Panc1 (cell line): ENCODE data around the gene CKAP4. TPM values are rescaled to one million over a fixed set of nuclear protein-coding genes. Genes with fewer than 3 reads are reported as not detected.
A peak's percentile ranks its signal among the peaks of the same experiment; 100 is the strongest.

ENCODE experiments used
- ATAC-seq: fragments of 200-7000 bp; cut with Tn5 transposase; 2 replicates; pipeline ENCODE4 v1.9.1; 2020; ENCODE audit warnings: mild to moderate bottlenecking, moderate library complexity
- BruUV-seq: library from RNA; stranded (reverse); fragments of 400-500 nt; replicated peaks from 2 replicates; lab custom pipeline; 2021; lab: Mats Ljungman, UMichigan
- CTCF ChIA-PET: fragments of 300-600 bp; sonication (Branson Sonifier 250); formaldehyde crosslinking; loops from one replicate; lab custom pipeline; 2022; ENCODE audit warnings: antibody characterized with exemption; lab: Charles Lee
- POLR2A ChIA-PET: fragments of 300-600 bp; sonication (Branson Sonifier 250); formaldehyde crosslinking; loops from one replicate; lab custom pipeline; 2022; ENCODE audit warnings: antibody characterized with exemption; lab: Charles Lee
- DNase-seq: peaks from one replicate; pipeline ENCODE4 v3.0.0-alpha.2; 2010; ENCODE audit warnings: low read depth, low spot score
- H3K27ac ChIP-seq: 2 replicates; pipeline ENCODE4 v1.5.1; 2011; ENCODE audit warnings: mild to moderate bottlenecking, low read length, inconsistent platforms
- H3K27me3 ChIP-seq: fragments of 200-500 bp; sonication (Bioruptor generic); 2 replicates; pipeline ENCODE4 v1.6.0; 2014; ENCODE audit warnings: low read length, inconsistent platforms; ENCODE audit not compliant: control insufficient read depth, insufficient read depth
- H3K36me3 ChIP-seq: fragments of 200-500 bp; sonication (Bioruptor generic); 2 replicates; pipeline ENCODE4 v1.5.1; 2014; ENCODE audit warnings: inconsistent platforms, mild to moderate bottlenecking, low read length, moderate library complexity; ENCODE audit not compliant: control insufficient read depth, insufficient read depth
- H3K4me1 ChIP-seq: 2 replicates; pipeline ENCODE4 v1.5.1; 2011; ENCODE audit warnings: inconsistent platforms, mild to moderate bottlenecking, low read length, moderate library complexity; ENCODE audit not compliant: control insufficient read depth, insufficient read depth
- H3K4me3 ChIP-seq, 2 experiments: 2 replicates each; pipeline ENCODE4 v1.5.1; 2011 to 2012; ENCODE audit warnings: low read depth in 2 of 2, low read length in 2 of 2, mild to moderate bottlenecking in 2 of 2, inconsistent platforms in 1 of 2, moderate library complexity in 1 of 2
- H3K9me3 ChIP-seq: fragments of 200-500 bp; sonication (Bioruptor generic); 2 replicates; pipeline ENCODE4 v1.5.1; 2014; ENCODE audit warnings: low read depth, mild to moderate bottlenecking, inconsistent platforms, low read length, moderate library complexity; ENCODE audit not compliant: control insufficient read depth, insufficient read depth
- CTCF ChIP-seq: fragments of 450-650 bp; IDR thresholded peaks from 2 replicates; pipeline ENCODE4 v1.5.1; 2017; ENCODE audit warnings: mild to moderate bottlenecking
- POLR2AphosphoS5 ChIP-seq: IDR thresholded peaks from 2 replicates; pipeline ENCODE4 v1.6.1; 2012; ENCODE audit warnings: mild to moderate bottlenecking, low read depth, low read length, moderate library complexity
- REST ChIP-seq, 2 experiments: IDR thresholded peaks; 2 replicates each; pipeline ENCODE4 v1.6.1; 2011 to 2012; ENCODE audit warnings: low read depth in 2 of 2, control low read depth in 1 of 2, low read length in 1 of 2, mild to moderate bottlenecking in 1 of 2, moderate library complexity in 1 of 2; ENCODE audit not compliant: insufficient read depth in 1 of 2
- SIN3A ChIP-seq: IDR thresholded peaks from 2 replicates; pipeline ENCODE4 v1.6.1; 2012; ENCODE audit warnings: low read depth, mild to moderate bottlenecking, low read length, moderate library complexity, borderline replicate concordance; ENCODE audit not compliant: insufficient read depth
- TCF7L2 ChIP-seq: IDR thresholded peaks from 2 replicates; pipeline ENCODE4 v1.6.1; 2011; ENCODE audit warnings: mild to moderate bottlenecking, low read depth, low read length, inconsistent platforms
- in situ Hi-C: cut with HindIII; loops from 2 replicates; pipeline ENCODE4 v1.10.0; 2016; ENCODE audit warnings: low sequenced_read_pairs, low pct_unique_long_range_greater_than_20kb
- intact Hi-C: fragments of 100-400 bp; cut with micrococcal nuclease; formaldehyde crosslinking; loops from one replicate; pipeline ENCODE4 v1.10.0; 2022; ENCODE audit not compliant: unreplicated experiment
- total RNA-seq: library from RNA; stranded (reverse); gene quantifications from one replicate; pipeline ENCODE4 v1.2.1, GENCODE V29; 2021; ENCODE audit not compliant: unreplicated experiment

The CKAP4 gene
- total RNA-seq, 1 experiment from 2014 or later, result 95.9 TPM

- CTCF ChIA-PET, result no interaction called here
- Histone ChIP-seq H3K9me3 (no peaks in the 10 kb centered on the region), H3K4me3 (no peak overlapping the region), H3K27me3 (no peaks in the 10 kb centered on the region), H3K36me3 (no peaks in the 10 kb centered on the region), H3K4me1 (no peaks in the 10 kb centered on the region), H3K27ac (no peak overlapping the region)
- intact Hi-C loops, result no loop called here
- POLR2A ChIA-PET, result no interaction called here
- TF ChIP-seq REST (IDR thresholded peaks at IDR 0.05; ENCODE audit: insufficient read depth in 1 of 2, low read depth in 2 of 2, low read length in 1 of 2) (no peak), POLR2AphosphoS5 (no peak), TCF7L2 (no peak)
- DNase-seq (peak; percentile 80), ATAC-seq (peak; percentile 89)
- in situ Hi-C loops, result no loop called here
- BruUV-seq, result no TSS peak
Measured at GRCh38 chr12:106296179-106296877, 48.5 kb upstream of the CKAP4 start.

GRCh38 chr12:106292339-106292738 is 44.5 kb upstream of the CKAP4 start:
- CTCF ChIA-PET, result no interaction called here
- Histone ChIP-seq H3K9me3 (no peaks in the 10 kb centered on the region), H3K27me3 (no peaks in the 10 kb centered on the region), H3K4me3 (no peak overlapping the region), H3K36me3 (no peaks in the 10 kb centered on the region), H3K27ac (no peak overlapping the region), H3K4me1 (peaks cover 6% of the 10 kb centered on the region; the same call in 1 of the 2 replicates)
- DNase-seq (no peak), ATAC-seq (no peak)
- TF ChIP-seq REST (IDR thresholded peaks at IDR 0.05; ENCODE audit: insufficient read depth in 1 of 2, low read depth in 2 of 2, low read length in 1 of 2) (no peak), POLR2AphosphoS5 (no peak), CTCF (no peak), SIN3A (no peak), TCF7L2 (no peak)
- intact Hi-C loops, result no loop called here
- no TSS peak for BruUV-seq
- in situ Hi-C loops, result no loop called here
- POLR2A ChIA-PET, result no interaction called here
